H9 (cell line): ENCODE results near the gene ACOX1. TPM values are rescaled to one million over a fixed set of nuclear protein-coding genes. Genes with fewer than 3 reads are reported as not detected.

ENCODE experiments used
- DNase-seq: peaks from one replicate; pipeline ENCODE4 v3.0.0-alpha.2; 2017
- H2AFZ ChIP-seq: one replicate; pipeline ENCODE4 v1.6.1; 2013; ENCODE audit warnings: mild to moderate bottlenecking, low read length, control low read depth, moderate library complexity
- H2AK5ac ChIP-seq: 2 replicates; pipeline ENCODE4 v1.6.1; 2013; ENCODE audit warnings: low read length, control low read depth, mixed read lengths; ENCODE audit not compliant: insufficient read length
- H2BK120ac ChIP-seq: one replicate; pipeline ENCODE4 v1.6.1; 2013; ENCODE audit warnings: low read depth, mild to moderate bottlenecking, low read length, control low read depth, inconsistent platforms; ENCODE audit not compliant: poor library complexity, severe bottlenecking
- H2BK12ac ChIP-seq: 2 replicates; pipeline ENCODE4 v1.6.1; 2013; ENCODE audit warnings: low read length, control low read depth, mixed read lengths, low read depth; ENCODE audit not compliant: insufficient read length
- H2BK15ac ChIP-seq: 2 replicates; pipeline ENCODE4 v1.6.1; 2013; ENCODE audit warnings: low read depth, low read length, control low read depth
- H2BK20ac ChIP-seq: one replicate; pipeline ENCODE4 v1.6.1; 2013; ENCODE audit warnings: low read depth, mild to moderate bottlenecking, low read length, control low read depth, inconsistent platforms; ENCODE audit not compliant: poor library complexity, severe bottlenecking
- H2BK5ac ChIP-seq: 2 replicates; pipeline ENCODE4 v1.6.1; 2013; ENCODE audit warnings: low read length, control low read depth, mixed read lengths; ENCODE audit not compliant: insufficient read length
- H3K14ac ChIP-seq: 2 replicates; pipeline ENCODE4 v1.6.1; 2013; ENCODE audit warnings: low read length, control low read depth; ENCODE audit not compliant: insufficient read depth
- H3K18ac ChIP-seq: 2 replicates; pipeline ENCODE4 v1.6.1; 2013; ENCODE audit warnings: low read depth, mild to moderate bottlenecking, mixed read lengths, low read length, control low read depth; ENCODE audit not compliant: insufficient read length
- H3K23ac ChIP-seq: 2 replicates; pipeline ENCODE4 v1.6.1; 2013; ENCODE audit warnings: low read length, control low read depth, mixed read lengths, low read depth; ENCODE audit not compliant: insufficient read length
- H3K23me2 ChIP-seq: 2 replicates; pipeline ENCODE4 v1.6.1; 2013; ENCODE audit warnings: low read depth, mild to moderate bottlenecking, mixed read lengths, low read length, control low read depth; ENCODE audit not compliant: insufficient read length, poor library complexity, severe bottlenecking
- H3K27ac ChIP-seq: 2 replicates; pipeline ENCODE4 v1.5.1; 2013; ENCODE audit warnings: low read length, control low read depth, mixed read lengths, low read depth; ENCODE audit not compliant: insufficient read length
- H3K27me3 ChIP-seq: 2 replicates; pipeline ENCODE4 v1.6.1; 2013; ENCODE audit warnings: low read length, control low read depth, inconsistent platforms; ENCODE audit not compliant: insufficient read depth
- H3K4ac ChIP-seq: 2 replicates; pipeline ENCODE4 v1.6.1; 2013; ENCODE audit warnings: low read depth, mild to moderate bottlenecking, control low read depth, inconsistent platforms, low read length, moderate library complexity
- H3K4me1 ChIP-seq: 2 replicates; pipeline ENCODE4 v1.6.1; 2013; ENCODE audit warnings: low read length, control low read depth, inconsistent platforms; ENCODE audit not compliant: insufficient read depth
- H3K4me2 ChIP-seq: 2 replicates; pipeline ENCODE4 v1.6.1; 2013; ENCODE audit warnings: low read length, control low read depth, mixed read lengths; ENCODE audit not compliant: insufficient read length, insufficient read depth
- H3K56ac ChIP-seq: 2 replicates; pipeline ENCODE4 v1.6.1; 2013; ENCODE audit warnings: low read depth, mild to moderate bottlenecking, mixed read lengths, low read length, control low read depth; ENCODE audit not compliant: insufficient read length
- H3K79me1 ChIP-seq: 2 replicates; pipeline ENCODE4 v1.6.1; 2013; ENCODE audit warnings: low read depth, mild to moderate bottlenecking, moderate library complexity, low read length, control low read depth, inconsistent platforms; ENCODE audit not compliant: insufficient read depth, poor library complexity, severe bottlenecking
- H3K79me2 ChIP-seq: 2 replicates; pipeline ENCODE4 v1.6.1; 2013; ENCODE audit warnings: low read length, control low read depth, inconsistent platforms; ENCODE audit not compliant: insufficient read depth
- H3K9ac ChIP-seq: 2 replicates; pipeline ENCODE4 v1.6.1; 2013; ENCODE audit warnings: low read length, control low read depth, mixed read lengths; ENCODE audit not compliant: insufficient read length; ENCODE audit errors: extremely low read depth
- H3K9me3 ChIP-seq: one replicate; pipeline ENCODE4 v1.6.1; 2013; ENCODE audit warnings: low read depth, low read length, inconsistent platforms; ENCODE audit not compliant: control insufficient read depth
- H3T11ph ChIP-seq: one replicate; pipeline ENCODE4 v1.6.1; 2013; ENCODE audit warnings: mild to moderate bottlenecking, low read length, control low read depth, inconsistent platforms
- H4K20me1 ChIP-seq: one replicate; pipeline ENCODE4 v1.6.1; 2013; ENCODE audit not compliant: control insufficient read depth, insufficient read length, insufficient read depth
- H4K5ac ChIP-seq: 2 replicates; pipeline ENCODE4 v1.6.1; 2013; ENCODE audit warnings: low read depth, mild to moderate bottlenecking, mixed read lengths, low read length, control low read depth; ENCODE audit not compliant: insufficient read length
- H4K8ac ChIP-seq: replicated peaks from 2 replicates; pipeline ENCODE4 v1.6.1; 2013; ENCODE audit warnings: low read length, control low read depth, mixed read lengths, low read depth; ENCODE audit not compliant: insufficient read length
- H4K91ac ChIP-seq: 2 replicates; pipeline ENCODE4 v1.6.1; 2013; ENCODE audit warnings: low read depth, mild to moderate bottlenecking, moderate library complexity, mixed read lengths, low read length, control low read depth; ENCODE audit not compliant: insufficient read length
- H3K27ac Mint-ChIP-seq, 3 experiments: 2 replicates in 2 of 3; 3 replicates in 1 of 3; pipeline ENCODE4 v1.8.0; 2020 to 2021; ENCODE audit warnings: mixed read lengths in 3 of 3, mild to moderate bottlenecking in 1 of 3, moderate library complexity in 1 of 3
- H3K27me3 Mint-ChIP-seq: 2 replicates; pipeline ENCODE4 v1.8.0; 2021; ENCODE audit warnings: low read depth, mild to moderate bottlenecking, moderate library complexity, mixed read lengths
- H3K36me3 Mint-ChIP-seq, 3 experiments: 2 replicates in 2 of 3; 3 replicates in 1 of 3; pipeline ENCODE4 v1.8.0; 2020 to 2021; ENCODE audit warnings: low read depth in 3 of 3, mixed read lengths in 3 of 3; ENCODE audit not compliant: insufficient read depth in 1 of 3
- H3K4me1 Mint-ChIP-seq, 2 experiments: 2 replicates each; pipeline ENCODE4 v1.8.0; 2020; ENCODE audit warnings: mixed read lengths in 2 of 2
- H3K4me3 Mint-ChIP-seq, 2 experiments: 2 replicates in 1 of 2; 3 replicates in 1 of 2; pipeline ENCODE4 v1.8.0; 2020 to 2021; ENCODE audit warnings: mild to moderate bottlenecking in 2 of 2, mixed read lengths in 2 of 2, moderate library complexity in 1 of 2
- H3K9me3 Mint-ChIP-seq, 2 experiments: 2 replicates in 1 of 2; 3 replicates in 1 of 2; pipeline ENCODE4 v1.8.0; 2020; ENCODE audit warnings: mild to moderate bottlenecking in 2 of 2, mixed read lengths in 2 of 2, moderate library complexity in 1 of 2
- WGBS: extraction: QIAGEN DNeasy Blood & Tissue Kit; methylation state at CpG from one replicate; pipeline ENCODE4 v1.1.7; 2013; ENCODE audit warnings: missing lambda C conversion rate, low lambda C conversion rate, mixed read lengths; ENCODE audit not compliant: insufficient read length; ENCODE audit errors: extremely low coverage; 5-methylcytosine and 5-hydroxymethylcytosine counted together
- total RNA-seq: library from RNA; stranded (reverse); gene quantifications from 2 replicates; pipeline ENCODE4 v1.2.1, GENCODE V29; 2021
- TF ChIP-seq, protein P1 (sequence below): fragments of 200-600 bp; sonication (generic); conservative IDR thresholded peaks from 3 replicates; pipeline ENCODE4 v1.8.0; 2021; ENCODE audit warnings: antibody characterized with exemption, mild to moderate bottlenecking

ACOX1 gene
- total RNA-seq, 1 experiment from 2014 or later = 27.4 TPM

DNA sequence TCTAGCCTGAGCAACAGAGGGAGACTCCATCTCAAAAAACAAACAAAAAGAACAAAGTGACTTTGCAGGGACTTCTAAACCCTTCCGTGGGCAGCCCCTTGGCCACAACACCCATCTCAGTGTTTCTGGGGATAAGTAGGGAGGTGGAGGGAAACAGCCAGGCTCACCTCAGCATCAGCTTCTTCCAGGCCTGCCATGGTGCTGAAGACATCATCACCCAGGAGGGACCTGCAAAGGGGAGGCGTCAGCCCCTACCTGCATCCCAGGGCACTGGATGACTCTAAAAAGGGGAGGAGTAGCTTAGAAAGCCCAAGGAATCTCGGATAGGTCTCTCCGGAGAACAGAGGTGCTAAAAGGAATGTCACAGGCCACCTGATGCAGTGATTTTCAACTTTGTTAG, 47.9 kb downstream of the ACOX1 start:
- no peak overlapping the region for H3K4me2 ChIP-seq
- H3K56ac ChIP-seq = no peak overlapping the region
- no peak overlapping the region for H4K8ac ChIP-seq
- no peak overlapping the region for H3K4ac ChIP-seq
- no peak overlapping the region for H3K18ac ChIP-seq
- H3K27ac ChIP-seq = no peak overlapping the region
- Mint-ChIP-seq H3K36me3 (peaks cover 3 to 22% (median 9%) of the 10 kb centered on the region in 3 experiments; a peak in 5 of 7 replicates), H3K27me3 (no peaks in the 10 kb centered on the region), H3K4me1 (no peaks in the 10 kb centered on the region), H3K27ac (peak overlapping the region in 1 of 3 experiments; percentile 82; a peak in 2 of 7 replicates), H3K9me3 (no peaks in the 10 kb centered on the region), H3K4me3 (no peak overlapping the region)
- H2AK5ac ChIP-seq = no peak overlapping the region
- no peak overlapping the region for H4K91ac ChIP-seq
- H2BK15ac ChIP-seq = no peak overlapping the region
- H2BK12ac ChIP-seq = no peak overlapping the region
- H2BK5ac ChIP-seq = no peak overlapping the region
- no peak overlapping the region for H3K9ac ChIP-seq
- WGBS = no CpG with 5 or more reads among the region's 4 CpGs
- H4K20me1 ChIP-seq = no peaks in the 10 kb centered on the region
- no peak overlapping the region for H2AFZ ChIP-seq
- no peaks in the 10 kb centered on the region for H3K79me2 ChIP-seq
- no peaks in the 10 kb centered on the region for H3K23me2 ChIP-seq
- no peaks in the 10 kb centered on the region for H3K9me3 ChIP-seq
- H3T11ph ChIP-seq = no peak overlapping the region
- H3K4me1 ChIP-seq = no peaks in the 10 kb centered on the region
- H3K23ac ChIP-seq = no peak overlapping the region
- H3K79me1 ChIP-seq = no peaks in the 10 kb centered on the region
- no peak overlapping the region for H3K14ac ChIP-seq
- no peak overlapping the region for H4K5ac ChIP-seq
- H2BK20ac ChIP-seq = no peak overlapping the region
- H3K27me3 ChIP-seq = no peaks in the 10 kb centered on the region
- TF ChIP-seq, protein P1, sequence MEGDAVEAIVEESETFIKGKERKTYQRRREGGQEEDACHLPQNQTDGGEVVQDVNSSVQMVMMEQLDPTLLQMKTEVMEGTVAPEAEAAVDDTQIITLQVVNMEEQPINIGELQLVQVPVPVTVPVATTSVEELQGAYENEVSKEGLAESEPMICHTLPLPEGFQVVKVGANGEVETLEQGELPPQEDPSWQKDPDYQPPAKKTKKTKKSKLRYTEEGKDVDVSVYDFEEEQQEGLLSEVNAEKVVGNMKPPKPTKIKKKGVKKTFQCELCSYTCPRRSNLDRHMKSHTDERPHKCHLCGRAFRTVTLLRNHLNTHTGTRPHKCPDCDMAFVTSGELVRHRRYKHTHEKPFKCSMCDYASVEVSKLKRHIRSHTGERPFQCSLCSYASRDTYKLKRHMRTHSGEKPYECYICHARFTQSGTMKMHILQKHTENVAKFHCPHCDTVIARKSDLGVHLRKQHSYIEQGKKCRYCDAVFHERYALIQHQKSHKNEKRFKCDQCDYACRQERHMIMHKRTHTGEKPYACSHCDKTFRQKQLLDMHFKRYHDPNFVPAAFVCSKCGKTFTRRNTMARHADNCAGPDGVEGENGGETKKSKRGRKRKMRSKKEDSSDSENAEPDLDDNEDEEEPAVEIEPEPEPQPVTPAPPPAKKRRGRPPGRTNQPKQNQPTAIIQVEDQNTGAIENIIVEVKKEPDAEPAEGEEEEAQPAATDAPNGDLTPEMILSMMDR = no peak
- no peak overlapping the region for H2BK120ac ChIP-seq
- DNase-seq = no peak
